GM23338 (cell line): ENCODE results near the gene AQP12B. TPM values are rescaled to one million over a fixed set of nuclear protein-coding genes. Genes with fewer than 3 reads are reported as not detected.

Experiments
- ATAC-seq: fragments of 200-7000 bp; cut with Tn5 transposase; 3 replicates; pipeline ENCODE4 v1.9.1; 2020
- DNase-seq: peaks from one replicate; pipeline ENCODE4 v3.0.0-alpha.2; 2015; ENCODE audit warnings: low spot score
- H2AFZ ChIP-seq: fragments of 200-600 bp; sonication (generic); 2 replicates; pipeline ENCODE4 v1.8.0; 2016; ENCODE audit warnings: antibody characterized with exemption, mild to moderate bottlenecking, moderate library complexity
- H3F3A ChIP-seq: fragments of 200-600 bp; sonication (generic); replicated peaks from 2 replicates; pipeline ENCODE4 v1.8.0; 2017; ENCODE audit warnings: antibody characterized with exemption, mixed run types, low read depth
- H3K27ac ChIP-seq: fragments of 200-600 bp; sonication (generic); 2 replicates; pipeline ENCODE4 v1.6.1; 2016; ENCODE audit warnings: low read depth
- H3K27me3 ChIP-seq: fragments of 200-600 bp; sonication (generic); 2 replicates; pipeline ENCODE4 v1.8.0; 2016; ENCODE audit warnings: mild to moderate bottlenecking, mixed run types, moderate library complexity; ENCODE audit not compliant: insufficient read depth
- H3K36me3 ChIP-seq: fragments of 200-600 bp; sonication (generic); 2 replicates; pipeline ENCODE4 v1.8.0; 2016; ENCODE audit warnings: mild to moderate bottlenecking; ENCODE audit not compliant: insufficient read depth
- H3K4me1 ChIP-seq: fragments of 200-600 bp; sonication (generic); 2 replicates; pipeline ENCODE4 v1.8.0; 2016; ENCODE audit warnings: mild to moderate bottlenecking, moderate library complexity; ENCODE audit not compliant: insufficient read depth
- H3K4me2 ChIP-seq: fragments of 200-600 bp; sonication (generic); 2 replicates; pipeline ENCODE4 v1.7.1; 2017; ENCODE audit warnings: mixed run types
- H3K4me3 ChIP-seq: fragments of 200-600 bp; sonication (generic); 2 replicates; pipeline ENCODE4 v1.6.1; 2016; ENCODE audit warnings: mixed run types
- H3K79me2 ChIP-seq: fragments of 200-600 bp; sonication (generic); replicated peaks from 2 replicates; pipeline ENCODE4 v1.8.0; 2017; ENCODE audit warnings: mild to moderate bottlenecking; ENCODE audit not compliant: insufficient read depth
- H3K9me2 ChIP-seq: fragments of 200-600 bp; sonication (generic); 2 replicates; pipeline ENCODE4 v1.8.0; 2017; ENCODE audit not compliant: insufficient read depth
- H4K20me1 ChIP-seq: fragments of 200-600 bp; sonication (generic); replicated peaks from 2 replicates; pipeline ENCODE4 v1.8.0; 2017; ENCODE audit warnings: mild to moderate bottlenecking; ENCODE audit not compliant: insufficient read depth
- H3K27ac Mint-ChIP-seq: 2 replicates; pipeline ENCODE4 v1.8.0; 2020; ENCODE audit warnings: inconsistent platforms, mild to moderate bottlenecking, moderate library complexity, mixed read lengths
- H3K27me3 Mint-ChIP-seq: 3 replicates; pipeline ENCODE4 v1.8.0; 2022; ENCODE audit warnings: low read depth, mild to moderate bottlenecking, moderate library complexity, mixed read lengths, inconsistent platforms; ENCODE audit not compliant: insufficient read depth, poor library complexity
- H3K36me3 Mint-ChIP-seq: 3 replicates; pipeline ENCODE4 v1.8.0; 2021; ENCODE audit warnings: low read depth, mild to moderate bottlenecking, inconsistent platforms, moderate library complexity, mixed read lengths
- H3K4me1 Mint-ChIP-seq: 3 replicates; pipeline ENCODE4 v1.8.0; 2020; ENCODE audit warnings: mild to moderate bottlenecking, inconsistent platforms, mixed read lengths
- H3K4me3 Mint-ChIP-seq: 3 replicates; pipeline ENCODE4 v1.8.0; 2021; ENCODE audit warnings: moderate library complexity, mild to moderate bottlenecking, inconsistent platforms, mixed read lengths
- H3K9me3 Mint-ChIP-seq: 3 replicates; pipeline ENCODE4 v1.8.0; 2020; ENCODE audit warnings: moderate library complexity, mild to moderate bottlenecking, inconsistent platforms, mixed read lengths
- CREB1 ChIP-seq: fragments of 250-450 bp; sonication (Bioruptor Pico); IDR thresholded peaks from 2 replicates; pipeline ENCODE4 v1.5.0; 2020; ENCODE audit warnings: low read depth, mild to moderate bottlenecking, moderate library complexity
- CTCF ChIP-seq, 2 experiments: fragments of 200-600 bp in 1 of 2; sonication (generic) in 1 of 2; conservative IDR thresholded peaks; 2 replicates each; pipeline versions ENCODE4 v1.5.1 to v1.6.1; 2016 to 2017; ENCODE audit warnings: antibody characterized with exemption in 2 of 2, low read depth in 2 of 2, mild to moderate bottlenecking in 2 of 2, moderate library complexity in 1 of 2
- ETS1 ChIP-seq: IDR thresholded peaks from 2 replicates; pipeline ENCODE4 v1.6.1; 2016; ENCODE audit warnings: antibody characterized with exemption
- EZH2 ChIP-seq: fragments of 200-600 bp; sonication (generic); IDR thresholded peaks from one replicate; pipeline ENCODE4 v1.8.0; 2017; ENCODE audit warnings: antibody characterized with exemption, mild to moderate bottlenecking, low read depth; ENCODE audit not compliant: unreplicated experiment
- EZH2phosphoT487 ChIP-seq: fragments of 200-600 bp; sonication (generic); IDR thresholded peaks from one replicate; pipeline ENCODE4 v1.8.1; 2018; ENCODE audit warnings: antibody characterized with exemption; ENCODE audit not compliant: unreplicated experiment
- JUNB ChIP-seq: IDR thresholded peaks from one replicate; pipeline ENCODE4 v1.6.1; 2016; ENCODE audit warnings: antibody characterized with exemption; ENCODE audit not compliant: unreplicated experiment
- NANOG ChIP-seq: IDR thresholded peaks from 2 replicates; pipeline ENCODE4 v1.6.1; 2016; ENCODE audit warnings: antibody characterized with exemption, borderline replicate concordance
- POLR2AphosphoS5 ChIP-seq: IDR thresholded peaks from 2 replicates; pipeline ENCODE4 v1.6.1; 2016; ENCODE audit warnings: antibody characterized with exemption, low read depth
- REST ChIP-seq: IDR thresholded peaks from one replicate; pipeline ENCODE4 v1.6.1; 2018; ENCODE audit warnings: antibody characterized with exemption; ENCODE audit not compliant: unreplicated experiment
- STAT1 ChIP-seq: IDR thresholded peaks from one replicate; pipeline ENCODE4 v1.6.1; 2016; ENCODE audit warnings: antibody characterized with exemption; ENCODE audit not compliant: unreplicated experiment
- ZNF114 ChIP-seq: fragments of 250-450 bp; sonication (Bioruptor Pico); IDR thresholded peaks from 2 replicates; pipeline ENCODE4 v1.5.0; 2020; ENCODE audit warnings: mild to moderate bottlenecking, moderate library complexity
- ZNF331 ChIP-seq: fragments of 250-450 bp; sonication (Bioruptor Pico); IDR thresholded peaks from 2 replicates; pipeline ENCODE4 v1.5.0; 2020; ENCODE audit warnings: low read depth, mild to moderate bottlenecking, moderate library complexity
- ZNF462 ChIP-seq: fragments of 250-450 bp; sonication (Bioruptor Pico); IDR thresholded peaks from 2 replicates; pipeline ENCODE4 v1.5.0; 2020; ENCODE audit warnings: mild to moderate bottlenecking, moderate library complexity
- polyA plus RNA-seq: library from polyadenylated mRNA; unstranded; fragments of >200 nt; fragmentation: Nextera tagmentation; extraction: Ambion mirVana; gene quantifications from 2 replicates; pipeline ENCODE4 v1.2.1, GENCODE V29; 2016
- total RNA-seq: library from RNA; depleted of rRNA; stranded (reverse); fragments of >200 nt; shearing (Covaris generic); gene quantifications from 2 replicates; pipeline ENCODE4 v1.2.3, GENCODE V29; 2014

AQP12B gene
- total and polyA plus RNA-seq, 2 experiments from 2014 or later = not detected

GRCh38 chr2:240716130-240716798, 33.6 kb upstream of the AQP12B start:
- H2AFZ ChIP-seq = no peak overlapping the region
- H3K4me1 ChIP-seq = no peaks in the 10 kb centered on the region
- no peaks in the 10 kb centered on the region; the same call in 1 of the 2 replicates for H4K20me1 ChIP-seq
- Mint-ChIP-seq H3K27me3 (peaks cover 36% of the 10 kb centered on the region), H3K4me3 (no peak overlapping the region), H3K36me3 (peaks cover 42% of the 10 kb centered on the region), H3K4me1 (no peaks in the 10 kb centered on the region; the same call in 2 of the 3 replicates), H3K9me3 (no peaks in the 10 kb centered on the region; the same call in 2 of the 3 replicates), H3K27ac (peak overlapping the region; percentile 65; the same call in 1 of the 2 replicates)
- H3K4me2 ChIP-seq = no peak overlapping the region
- no peaks in the 10 kb centered on the region for H3K36me3 ChIP-seq
- ATAC-seq (no peak), DNase-seq (no peak)
- H3F3A ChIP-seq = no peaks in the 10 kb centered on the region
- H3K79me2 ChIP-seq = no peaks in the 10 kb centered on the region
- TF ChIP-seq CTCF (conservative IDR thresholded peaks at IDR 0.05; ENCODE audit: low read depth in 2 of 2) (no peak), EZH2phosphoT487 (no peak), POLR2AphosphoS5 (no peak), ZNF114 (CRISPR knock-in tag) (no peak), STAT1 (no peak), ETS1 (no peak), REST (no peak), NANOG (no peak), CREB1 (CRISPR knock-in tag) (no peak), ZNF462 (CRISPR knock-in tag) (no peak), EZH2 (no peak), ZNF331 (CRISPR knock-in tag) (no peak), JUNB (no peak)
- H3K27ac ChIP-seq = 0 out of 2 replicates have a peak overlapping the region, but pooled peaks have one; percentile 50
- H3K4me3 ChIP-seq = no peak overlapping the region
- H3K27me3 ChIP-seq = no peaks in the 10 kb centered on the region
- no peaks in the 10 kb centered on the region for H3K9me2 ChIP-seq
